Uterus (tissue), 4 donors: ENCODE results near the gene ZFP1. TPM values are rescaled to one million over a fixed set of nuclear protein-coding genes. Genes with fewer than 3 reads are reported as not detected.

Source experiments
- DNase-seq, 2 donors: peaks; one replicate each; pipeline ENCODE4 v3.0.0-alpha.2; 2019 to 2020
- H3K27ac ChIP-seq, 2 donors: fragments of 200-600 bp; sonication (generic); 1 replicate in 1 of 2; 2 replicates in 1 of 2; pipeline ENCODE4 v1.5.1; 2016 to 2018
- H3K27me3 ChIP-seq, 2 donors: fragments of 200-600 bp; sonication (generic); one replicate each; pipeline ENCODE4 v1.5.1; 2018 to 2019; ENCODE audit warnings: control low read depth in 1 of 2
- H3K36me3 ChIP-seq, 2 donors: fragments of 200-600 bp; sonication (generic); one replicate each; pipeline ENCODE4 v1.5.1; 2019; ENCODE audit warnings: control low read depth in 1 of 2
- H3K4me1 ChIP-seq, 2 donors: fragments of 200-600 bp; sonication (generic); one replicate each; pipeline ENCODE4 v1.5.1; 2018 to 2019; ENCODE audit warnings: control low read depth in 1 of 2
- H3K4me3 ChIP-seq, 2 donors: fragments of 200-600 bp; sonication (generic); 1 replicate in 1 of 2; 2 replicates in 1 of 2; pipeline ENCODE4 v1.5.1; 2018 to 2019; ENCODE audit warnings: mild to moderate bottlenecking in 1 of 2
- H3K9me3 ChIP-seq, 2 donors: fragments of 200-600 bp; sonication (generic); one replicate each; pipeline ENCODE4 v1.5.1; 2019; ENCODE audit warnings: control low read depth in 1 of 2
- CTCF ChIP-seq, 4 experiments: fragments of 200-600 bp in 2 of 4; fragments of 450-650 bp in 2 of 4; sonication (generic) in 2 of 4; IDR thresholded peaks; one replicate each; pipeline ENCODE4 v1.5.1; 2016 to 2019; ENCODE audit warnings: antibody characterized with exemption in 4 of 4, mild to moderate bottlenecking in 2 of 4, moderate library complexity in 1 of 4
- POLR2A ChIP-seq, 2 donors: fragments of 450-650 bp; IDR thresholded peaks; one replicate each; pipeline ENCODE4 v1.6.1; 2016; ENCODE audit warnings: antibody characterized with exemption in 2 of 2, mild to moderate bottlenecking in 1 of 2, moderate library complexity in 1 of 2
- intact Hi-C: fragments of 100-400 bp; cut with DNase I; formaldehyde crosslinking; loops from one replicate; pipeline ENCODE4 v1.15.1; 2023; ENCODE audit warnings: low total_unique reads
- total RNA-seq, 4 donors: library from RNA; depleted of rRNA in 3 of 4; stranded (reverse); fragments of >200 nt in 3 of 4; gene quantifications; one replicate each; pipeline versions ENCODE4 v1.1.0 to v1.2.4, GENCODE V29; 2014 to 2023
- donor health status: DM: yes; HTN: yes; CAD: no.

ZFP1 gene
- total RNA-seq, 4 donors from 2014 or later: 5.9 to 39.7 (median 16.2) TPM

GRCh38 chr16:75216127-75216526, 67.8 kb downstream of the ZFP1 start:
- H3K4me1 ChIP-seq: no peaks in the 10 kb centered on the region
- H3K4me3 ChIP-seq: no peak overlapping the region
- H3K36me3 ChIP-seq: no peaks in the 10 kb centered on the region
- no peak for DNase-seq
- H3K27me3 ChIP-seq: no peaks in the 10 kb centered on the region
- H3K27ac ChIP-seq: no peak overlapping the region
- intact Hi-C loops: no loop called here
- TF ChIP-seq POLR2A (IDR thresholded peaks at IDR 0.05): no peak
- no peak for TF ChIP-seq CTCF (IDR thresholded peaks at IDR 0.05)
- no peaks in the 10 kb centered on the region for H3K9me3 ChIP-seq

- no peaks in the 10 kb centered on the region for H3K9me3 ChIP-seq
- H3K36me3 ChIP-seq: no peaks in the 10 kb centered on the region
- intact Hi-C loops: no loop called here
- H3K27me3 ChIP-seq: no peaks in the 10 kb centered on the region
- TF ChIP-seq POLR2A (IDR thresholded peaks at IDR 0.05) (no peak), CTCF (IDR thresholded peaks at IDR 0.05) (no peak)
- H3K4me1 ChIP-seq: no peaks in the 10 kb centered on the region
- H3K4me3 ChIP-seq: no peak overlapping the region
- DNase-seq: no peak
- H3K27ac ChIP-seq: no peak overlapping the region
These were observed 68.3 kb downstream of the ZFP1 start for GRCh38 chr16:75216576-75216975.

GRCh38 chr16:75217389-75217851, 69.1 kb downstream of the ZFP1 start:
- no peaks in the 10 kb centered on the region for H3K9me3 ChIP-seq
- intact Hi-C loops: no loop called here
- no peaks in the 10 kb centered on the region for H3K4me1 ChIP-seq
- no peak for DNase-seq
- H3K4me3 ChIP-seq: no peak overlapping the region
- no peaks in the 10 kb centered on the region for H3K36me3 ChIP-seq
- no peak for TF ChIP-seq CTCF (IDR thresholded peaks at IDR 0.05)
- TF ChIP-seq POLR2A (IDR thresholded peaks at IDR 0.05): no peak
- no peaks in the 10 kb centered on the region for H3K27me3 ChIP-seq
- no peak overlapping the region for H3K27ac ChIP-seq

GRCh38 chr16:75218256-75219076, 70.1 kb downstream of the ZFP1 start, which contains the start of gene CTRB1:
Gene CTRB1, plus strand, starts transcription at chr16:75218988. Its CDS starts 20 bp downstream, at chr16:75219008.
- H3K4me3 ChIP-seq: no peak within 1 kb of the TSS
- intact Hi-C loops: no loop called here
- no peaks in the 10 kb centered on the region for H3K36me3 ChIP-seq
- no peak within 1 kb of the TSS for H3K27ac ChIP-seq
- no peaks in the 10 kb centered on the region for H3K4me1 ChIP-seq
- no peaks in the 10 kb centered on the region for H3K27me3 ChIP-seq
- TF ChIP-seq CTCF (IDR thresholded peaks at IDR 0.05): no peak
- no peak for TF ChIP-seq POLR2A (IDR thresholded peaks at IDR 0.05)
- no peaks in the 10 kb centered on the region for H3K9me3 ChIP-seq
- DNase-seq: no peak

- Histone ChIP-seq H3K36me3 (no peaks in the 10 kb centered on the region), H3K27me3 (no peaks in the 10 kb centered on the region), H3K27ac (no peak overlapping the region), H3K4me3 (no peak overlapping the region), H3K4me1 (no peaks in the 10 kb centered on the region), H3K9me3 (no peaks in the 10 kb centered on the region)
- no peak for TF ChIP-seq POLR2A (IDR thresholded peaks at IDR 0.05)
- no peak for TF ChIP-seq CTCF (IDR thresholded peaks at IDR 0.05)
- no peak for DNase-seq
- intact Hi-C loops: no loop called here
These were observed 70.8 kb downstream of the ZFP1 start for GRCh38 chr16:75219088-75219487.
